OCI-M2 (cell line): Measurements from ENCODE around the gene LHPP.

Source experiments
- DNase-seq: peaks from one replicate; lab custom pipeline; 2025; ENCODE audit not compliant: unreplicated experiment; lab: John Stamatoyannopoulos, UW

Gene LHPP

GRCh38 chr10:124651402-124651891 is 189.8 kb downstream of the LHPP start:
- DNase-seq: no peak

DNA sequence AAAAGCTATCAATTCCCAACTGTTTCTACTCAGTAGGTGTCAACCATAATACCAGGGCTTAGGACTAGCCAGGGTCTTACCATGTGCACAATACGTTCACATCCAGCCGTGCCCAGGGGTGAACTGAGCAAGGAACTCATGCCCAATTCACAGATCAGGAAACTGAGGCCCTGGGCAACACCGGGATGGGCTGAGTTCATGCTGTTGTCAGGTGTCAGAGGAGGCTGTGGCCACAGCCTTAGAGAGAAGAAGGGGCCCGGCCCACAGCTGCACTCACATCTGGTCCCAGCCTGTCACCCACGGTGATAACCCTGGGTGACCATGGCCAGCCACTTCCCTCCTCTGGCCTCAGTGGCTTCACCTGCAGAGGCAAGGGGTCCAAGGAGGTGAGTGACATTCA is 190.6 kb downstream of the LHPP start:
- no peak for DNase-seq

- no peak for DNase-seq
Measured at GRCh38 chr10:124652701-124653100, 191.1 kb downstream of the LHPP start.

GRCh38 chr10:124653311-124653710 is 191.7 kb downstream of the LHPP start:
- no peak for DNase-seq

DNA sequence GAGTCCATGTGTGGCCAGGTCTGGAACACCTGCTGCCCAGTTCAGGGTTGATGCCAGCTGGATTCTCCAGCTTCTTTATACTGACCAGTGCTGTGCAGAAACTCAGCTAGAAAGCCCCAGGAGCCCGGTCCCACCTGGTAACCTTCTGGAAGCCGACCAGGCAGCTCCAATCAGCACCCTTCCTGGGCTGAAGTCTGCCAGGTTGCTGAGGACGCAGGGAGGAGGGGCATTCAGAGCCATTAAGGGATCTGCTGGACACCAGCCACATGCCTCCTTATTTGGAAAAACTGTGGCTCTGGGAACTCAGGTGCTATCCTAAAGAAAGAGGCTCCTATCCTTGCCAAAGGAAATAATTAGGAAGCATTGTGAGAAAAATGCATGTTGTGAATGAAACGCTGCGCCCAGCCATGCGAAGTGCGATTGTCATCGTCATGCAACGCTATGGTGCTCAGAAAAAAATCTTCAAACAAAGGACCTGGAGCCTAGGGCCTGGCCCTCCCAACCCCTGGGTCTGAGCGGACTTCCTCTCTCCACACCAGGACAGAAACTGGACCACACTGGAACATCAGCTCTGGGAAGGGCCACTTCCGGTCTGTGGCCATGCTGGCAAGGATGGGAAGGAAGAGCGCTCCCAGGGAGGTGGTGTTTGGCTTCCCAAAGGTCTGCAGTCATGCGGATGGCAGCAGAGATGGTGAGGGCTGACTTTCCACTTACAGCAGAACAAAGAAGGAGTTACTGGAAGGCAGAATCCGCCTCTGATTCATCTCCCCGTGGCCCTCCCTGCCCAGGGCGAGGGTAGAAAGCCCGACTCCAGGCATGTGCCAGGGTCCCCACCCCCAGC is 192.4 kb downstream of the LHPP start:
- no peak for DNase-seq

DNA sequence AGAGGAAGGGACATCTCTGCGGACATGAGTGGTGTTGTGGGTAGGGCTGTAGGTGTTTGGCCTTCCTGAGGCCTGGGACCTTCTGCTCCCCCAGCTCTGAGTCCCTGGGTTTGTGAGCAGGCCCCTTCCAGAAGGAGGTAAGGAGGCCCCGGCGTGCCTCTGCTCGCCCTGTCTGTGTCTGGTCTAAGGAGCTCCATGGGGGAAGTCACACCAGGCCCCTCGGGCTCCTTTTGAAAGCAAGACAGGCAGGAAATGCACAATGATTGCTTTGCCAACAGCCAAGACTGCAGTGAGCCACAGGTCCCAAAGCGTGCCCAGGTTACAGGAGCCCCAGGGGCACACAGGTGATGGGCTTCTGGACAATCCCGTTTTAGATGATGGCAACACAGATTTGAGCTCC is 193.1 kb downstream of the LHPP start:
- DNase-seq: no peak

DNA sequence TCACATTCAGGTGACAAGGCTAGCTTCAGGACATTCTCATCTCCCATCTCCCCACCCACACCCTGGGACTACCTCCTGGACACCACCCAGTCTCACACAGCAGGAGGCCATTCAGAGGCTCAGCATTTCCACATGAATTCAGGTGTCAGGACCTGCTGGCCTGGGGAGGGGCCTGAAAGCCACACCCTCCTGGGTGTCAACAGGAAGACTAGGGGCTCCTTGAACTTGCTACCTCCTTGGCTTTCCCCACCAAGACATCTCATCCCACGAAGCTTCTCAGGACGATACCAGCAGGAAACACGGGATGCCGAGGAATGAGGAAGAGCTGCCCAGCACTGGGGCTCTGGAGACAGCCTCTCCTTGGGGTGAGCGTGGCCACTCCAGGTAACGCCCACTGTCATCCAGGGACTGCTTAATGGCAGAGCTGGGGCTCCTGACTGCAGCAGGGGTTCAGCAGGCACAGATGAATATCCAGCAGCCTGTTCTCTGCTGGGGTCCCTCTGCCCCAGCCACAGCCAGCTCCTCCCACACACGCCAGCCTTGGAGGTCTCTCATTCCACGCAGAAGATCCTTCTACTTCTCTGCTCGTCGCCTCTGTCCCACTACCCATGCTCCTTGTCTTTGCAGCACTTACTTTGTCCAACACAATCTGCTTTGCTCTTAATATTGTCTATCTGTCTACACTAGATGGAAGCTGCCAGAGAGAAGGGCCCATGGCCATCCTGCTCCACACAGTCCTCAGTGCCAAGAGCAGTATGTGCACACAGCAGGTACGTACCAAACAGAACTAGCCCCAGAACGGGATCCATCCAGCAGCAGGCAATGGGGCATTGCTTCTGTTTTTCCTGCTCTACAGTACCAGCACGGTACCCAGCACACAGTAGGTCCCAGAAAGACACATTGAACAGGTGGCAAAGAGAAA is 193.8 kb downstream of the LHPP start:
- no peak for DNase-seq

GRCh38 chr10:124656113-124656490 is 194.5 kb downstream of the LHPP start:
- no peak for DNase-seq

GRCh38 chr10:124656541-124656940 is 194.9 kb downstream of the LHPP start:
- no peak for DNase-seq

GRCh38 chr10:124657806-124658205 is 196.2 kb downstream of the LHPP start:
- DNase-seq: no peak

- no peak for DNase-seq
Measured at GRCh38 chr10:124658591-124659242, 197.1 kb downstream of the LHPP start.

GRCh38 chr10:124659380-124659779 is 197.8 kb downstream of the LHPP start:
- DNase-seq: no peak

GRCh38 chr10:124660404-124661125 is 198.9 kb downstream of the LHPP start:
- no peak for DNase-seq

GRCh38 chr10:124661660-124662180 is 200.1 kb downstream of the LHPP start:
- no peak for DNase-seq

- no peak for DNase-seq
Measured at GRCh38 chr10:124663228-124663627, 201.6 kb downstream of the LHPP start.
